NCI-H748 treated with DMSO at 0.1 percent for 48 hours (cell line): Measurements from ENCODE around the gene HEATR3.

Experiments
- DNase-seq: peaks from one replicate; lab custom pipeline; 2025; lab: John Stamatoyannopoulos, UW

HEATR3 gene

DNA sequence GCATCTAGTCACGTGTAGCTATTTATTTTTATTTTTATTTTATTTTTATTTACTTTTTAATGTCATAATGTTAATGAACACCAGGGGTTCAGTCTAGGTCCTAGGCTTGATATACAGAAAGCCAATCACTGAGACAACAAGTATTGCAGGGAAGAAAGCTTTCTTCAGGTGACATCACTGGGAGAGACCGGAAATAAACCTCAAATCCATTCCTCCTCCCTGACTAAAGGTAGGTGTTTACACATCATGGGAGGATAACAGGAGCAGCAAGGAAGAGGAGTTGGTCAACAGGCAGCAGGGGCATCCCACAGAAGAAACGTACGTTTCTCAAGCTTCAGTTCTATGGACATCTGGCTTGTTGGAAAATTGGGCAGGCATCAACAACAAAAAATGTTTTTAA lies 9.5 kb upstream of the HEATR3 start:
- DNase-seq, result no peak

- no peak for DNase-seq
Observed at GRCh38 chr16:50058091-50058771, 7.5 kb upstream of the HEATR3 start.

- DNase-seq, result no peak
Observed at GRCh38 chr16:50059111-50059510, 6.7 kb upstream of the HEATR3 start.

- DNase-seq, result no peak
Observed at GRCh38 chr16:50059669-50060068, 6.1 kb upstream of the HEATR3 start.

DNA sequence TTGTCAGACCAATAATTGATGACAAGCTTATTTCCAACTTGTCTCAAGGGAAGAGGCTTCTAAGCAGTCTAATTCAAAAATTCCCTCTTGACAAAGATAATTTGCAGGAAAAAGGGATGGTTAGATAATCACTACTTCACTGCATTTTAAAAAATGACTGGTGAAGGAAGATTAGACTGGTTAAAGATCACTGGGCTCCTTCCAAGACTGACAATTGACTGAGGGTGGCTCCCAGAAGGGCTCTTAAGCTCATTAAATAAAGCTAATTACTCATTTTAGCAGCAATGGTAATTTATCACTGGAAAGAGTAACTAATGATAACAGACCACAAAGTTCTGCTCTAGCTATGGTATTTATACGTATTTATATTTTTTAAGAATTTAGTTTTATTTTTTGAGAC lies 4.4 kb upstream of the HEATR3 start:
- DNase-seq, result no peak

DNA sequence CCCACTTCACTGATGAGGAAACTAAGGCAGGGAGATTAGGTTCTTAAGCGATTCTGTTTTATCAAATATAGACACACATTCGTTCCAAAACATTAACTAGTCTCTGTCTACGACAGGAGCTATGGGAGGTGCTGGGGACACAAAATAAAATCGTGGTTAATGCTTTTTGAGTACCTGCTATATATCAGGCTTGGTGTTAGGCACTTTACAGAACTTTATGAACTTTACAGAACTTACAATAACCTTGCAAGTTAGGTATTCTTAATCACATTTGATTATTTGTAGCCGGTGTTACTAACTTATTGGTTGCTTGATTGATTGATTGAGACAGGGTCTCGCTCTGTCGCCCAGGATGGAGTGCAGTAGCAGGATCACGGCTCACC lies 538 bp upstream of the HEATR3 start:
- no peak for DNase-seq

- DNase-seq, result no peak
Observed at GRCh38 chr16:50066482-50067289, 916 bp downstream of the HEATR3 start.

DNA sequence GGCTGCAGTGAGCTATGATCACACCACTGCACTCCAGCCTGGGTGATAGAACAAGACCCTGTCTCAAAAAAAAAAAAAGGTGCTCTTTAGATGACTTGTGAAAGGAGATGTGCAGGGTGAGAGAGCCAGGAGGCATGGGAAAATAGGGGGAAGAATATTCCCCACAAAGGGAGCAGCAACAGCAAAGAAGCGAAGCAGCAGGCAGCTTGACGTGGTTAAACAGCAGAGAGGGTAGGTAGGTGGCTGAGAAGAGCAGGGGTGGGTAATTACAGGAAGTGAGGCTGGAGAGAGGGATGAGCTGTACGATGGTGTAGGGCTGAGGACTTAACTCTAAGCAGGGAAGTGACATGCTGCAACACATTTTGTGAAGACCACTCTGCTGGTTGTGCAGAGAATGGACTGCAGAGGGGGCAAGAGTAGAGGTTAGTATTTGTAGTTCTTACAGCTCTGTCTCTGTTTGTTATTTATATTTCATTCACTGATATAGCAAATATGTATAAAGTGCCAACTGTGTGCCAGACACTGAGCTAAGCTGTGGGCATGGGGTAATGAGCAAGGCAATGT lies 1.6 kb downstream of the HEATR3 start:
- no peak for DNase-seq

DNA sequence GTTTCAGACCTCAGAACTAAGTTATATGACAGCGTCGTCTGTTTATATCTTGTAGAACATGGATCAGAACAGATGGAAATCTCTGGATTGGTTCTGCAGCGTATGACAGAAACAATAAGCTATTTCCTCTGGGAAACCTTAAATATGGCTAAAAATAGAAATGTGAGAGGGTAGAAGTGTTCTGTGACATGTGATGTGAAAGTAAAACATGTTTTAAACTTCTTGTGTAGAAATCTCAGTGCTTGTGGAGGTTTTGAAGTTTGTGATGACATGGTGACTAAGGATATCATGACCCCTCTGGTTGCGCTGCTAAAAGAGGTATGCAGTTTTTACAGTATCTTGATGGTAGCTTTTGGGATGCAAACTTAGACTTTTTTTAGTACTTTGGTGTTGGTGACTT lies 2.8 kb downstream of the HEATR3 start:
- DNase-seq, result no peak

GRCh38 chr16:50069060-50069459 lies 3.3 kb downstream of the HEATR3 start:
- DNase-seq, result no peak

DNA sequence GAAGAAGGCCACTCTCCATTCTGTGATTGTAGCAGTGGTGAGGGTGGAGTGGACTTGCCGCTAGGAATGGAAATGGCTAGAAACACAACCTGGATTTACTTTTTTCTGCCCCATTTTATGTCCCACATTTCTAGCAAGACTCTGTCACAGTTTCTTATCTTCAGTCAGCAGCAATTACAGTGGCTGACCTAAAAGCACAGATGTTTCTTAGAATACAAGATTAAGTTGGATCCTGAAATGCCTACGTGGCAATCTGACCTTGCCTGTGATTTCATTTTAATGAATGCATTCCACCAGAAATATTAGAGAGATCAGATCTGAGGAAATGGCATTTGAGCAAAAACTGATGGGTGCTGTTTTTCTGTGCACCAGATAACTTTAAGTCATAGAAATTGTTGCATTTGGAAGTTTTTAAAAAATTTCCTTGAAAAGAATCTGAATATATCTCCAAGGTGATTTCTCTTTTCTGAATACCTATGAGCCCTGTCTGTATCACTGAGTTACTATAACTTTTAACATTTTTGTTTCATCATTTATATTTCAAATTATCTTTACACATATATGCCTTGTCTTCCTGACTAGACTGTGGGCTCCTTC lies 5.4 kb downstream of the HEATR3 start:
- no peak for DNase-seq

DNA sequence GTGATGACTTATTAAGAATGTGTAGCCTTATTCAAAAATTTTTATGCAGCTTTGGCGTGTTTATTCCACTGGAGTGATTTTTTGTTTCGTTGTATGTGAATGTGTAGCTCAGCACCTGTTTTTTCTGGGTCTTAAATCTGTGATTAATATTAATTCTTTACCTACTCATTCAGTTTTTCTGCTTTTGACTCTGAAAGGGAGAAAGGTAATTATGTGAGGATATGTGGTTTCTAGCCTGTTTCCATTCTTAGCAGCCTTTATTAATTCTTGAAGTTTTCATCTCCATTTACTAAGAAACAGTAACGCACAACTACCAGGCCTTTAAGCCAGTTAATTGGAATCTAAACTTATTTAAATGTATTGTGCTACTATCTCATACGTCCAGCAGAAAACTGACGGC lies 7.0 kb downstream of the HEATR3 start:
- no peak for DNase-seq

GRCh38 chr16:50079397-50080140 lies 13.8 kb downstream of the HEATR3 start:
- DNase-seq, result no peak

- DNase-seq, result no peak
Observed at GRCh38 chr16:50081428-50082018, 15.8 kb downstream of the HEATR3 start.

GRCh38 chr16:50083996-50084395 lies 18.2 kb downstream of the HEATR3 start:
- no peak for DNase-seq

GRCh38 chr16:50086176-50086575 lies 20.4 kb downstream of the HEATR3 start:
- no peak for DNase-seq

DNA sequence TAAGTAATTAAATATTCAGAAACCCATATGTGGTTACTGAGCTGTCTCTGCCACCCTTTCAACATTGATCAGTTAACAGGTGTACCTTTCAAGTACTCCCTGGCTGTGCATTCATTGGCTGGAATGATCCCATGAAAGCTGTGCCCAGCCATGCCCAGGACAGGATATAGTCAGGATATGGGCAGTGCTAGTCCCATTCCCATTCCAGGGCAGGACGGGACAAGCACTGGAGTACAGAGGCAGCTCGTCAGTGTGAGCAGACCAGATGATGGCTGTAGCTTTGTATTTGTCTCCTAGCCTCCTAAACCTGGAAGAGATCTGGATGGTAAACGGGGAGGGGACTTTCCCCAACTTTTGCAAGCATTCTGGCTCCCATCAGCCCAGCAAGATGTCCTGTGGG lies 22.5 kb downstream of the HEATR3 start:
- DNase-seq, result no peak

DNA sequence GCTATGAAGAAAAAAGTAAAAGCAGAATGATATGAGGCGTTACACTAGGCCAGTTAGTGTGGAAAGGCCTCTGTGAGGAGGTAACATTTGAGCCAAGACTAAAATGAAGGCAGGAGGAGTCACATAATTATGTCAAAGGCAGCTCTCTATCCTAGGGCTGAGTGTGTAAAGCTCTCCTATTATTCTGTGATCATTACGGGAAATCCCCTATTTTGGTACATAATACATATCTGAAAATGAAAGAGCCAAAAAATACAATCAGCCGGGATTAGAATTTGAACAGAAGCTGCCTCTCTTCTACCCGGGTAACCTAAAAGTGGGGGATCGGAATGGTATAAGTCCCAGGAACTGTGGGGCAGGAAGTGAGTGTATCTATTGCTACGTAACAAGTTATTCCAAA lies 27.1 kb downstream of the HEATR3 start:
- no peak for DNase-seq

- no peak for DNase-seq
Observed at GRCh38 chr16:50093607-50094539, 28.1 kb downstream of the HEATR3 start.

DNA sequence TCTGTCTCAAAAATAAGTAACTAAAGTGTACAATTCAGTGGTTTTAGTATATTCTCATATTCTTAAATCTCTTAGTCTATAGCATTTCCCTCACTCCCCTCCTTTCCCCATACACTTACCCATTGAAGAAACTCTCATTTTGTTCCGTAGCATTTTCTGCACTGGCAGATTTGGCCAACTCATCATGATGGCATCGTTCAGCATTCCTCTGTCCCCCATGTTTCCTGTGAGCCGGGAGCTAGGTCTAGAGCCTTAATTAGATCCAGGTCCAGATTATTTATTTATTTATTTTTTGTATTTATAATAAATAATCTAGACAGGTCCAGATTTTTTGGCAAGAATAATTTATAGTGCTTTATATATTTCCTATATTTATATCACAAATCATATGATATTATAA lies 31.0 kb downstream of the HEATR3 start:
- DNase-seq, result no peak
